Measurements from ENCODE around the gene ZNF423.
"Not testable (repeated sequence)": the region's sequence is repeated elsewhere in the genome, so short reads cannot be mapped to it uniquely, and the experiment has no call there.

Gene ZNF423

GRCh38 chr16:49521734-49522325, 334.1 kb downstream of the ZNF423 start:
- no peak for DNase-seq

DNA sequence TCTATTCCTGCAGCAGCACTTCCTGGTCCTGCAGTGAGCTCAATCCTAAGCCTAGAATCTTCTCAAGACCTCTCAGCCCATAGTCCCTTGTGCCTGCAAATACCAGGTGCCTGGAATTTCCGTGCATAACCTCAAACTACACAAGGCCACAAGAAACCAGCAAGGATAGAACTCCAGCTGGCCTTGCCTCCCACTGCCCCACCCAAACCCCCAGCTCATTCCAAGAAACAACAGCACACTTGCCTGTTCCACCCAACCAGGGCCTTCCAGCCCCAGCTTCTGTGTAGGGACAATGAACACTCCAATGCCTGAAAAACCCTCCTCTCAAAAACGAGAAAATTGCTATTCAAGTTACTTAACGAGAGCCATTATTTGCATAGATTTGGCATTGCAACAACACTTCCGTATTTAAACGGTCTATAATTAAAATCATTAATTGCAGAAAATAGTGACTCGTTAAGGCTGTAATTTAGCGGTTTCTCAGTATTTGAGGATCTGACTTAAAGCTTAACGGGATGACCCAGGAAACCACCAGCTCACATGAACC, 335.3 kb downstream of the ZNF423 start:
- DNase-seq, result no peak

DNA sequence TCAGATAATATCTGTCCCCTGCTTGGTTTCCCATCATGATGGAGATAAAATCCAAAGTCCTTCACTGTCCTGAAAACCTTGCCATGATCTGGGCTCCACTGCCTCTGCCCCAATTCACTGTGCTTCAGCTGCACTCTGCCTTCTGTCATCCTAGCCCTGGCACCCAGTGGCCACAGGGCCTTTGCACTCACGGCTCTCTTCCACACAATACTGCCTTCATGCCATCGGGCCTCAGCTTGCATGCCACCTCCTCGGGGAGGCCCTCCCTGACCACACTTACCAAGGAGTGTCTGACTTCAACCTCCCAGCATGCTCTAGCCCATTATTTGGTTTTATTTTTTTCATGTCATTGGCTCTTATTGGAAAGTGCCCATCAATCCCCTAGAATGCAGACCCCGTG, 336.2 kb downstream of the ZNF423 start:
- no peak for DNase-seq

GRCh38 chr16:49519008-49519656, 336.8 kb downstream of the ZNF423 start:
- no peak for DNase-seq

DNA sequence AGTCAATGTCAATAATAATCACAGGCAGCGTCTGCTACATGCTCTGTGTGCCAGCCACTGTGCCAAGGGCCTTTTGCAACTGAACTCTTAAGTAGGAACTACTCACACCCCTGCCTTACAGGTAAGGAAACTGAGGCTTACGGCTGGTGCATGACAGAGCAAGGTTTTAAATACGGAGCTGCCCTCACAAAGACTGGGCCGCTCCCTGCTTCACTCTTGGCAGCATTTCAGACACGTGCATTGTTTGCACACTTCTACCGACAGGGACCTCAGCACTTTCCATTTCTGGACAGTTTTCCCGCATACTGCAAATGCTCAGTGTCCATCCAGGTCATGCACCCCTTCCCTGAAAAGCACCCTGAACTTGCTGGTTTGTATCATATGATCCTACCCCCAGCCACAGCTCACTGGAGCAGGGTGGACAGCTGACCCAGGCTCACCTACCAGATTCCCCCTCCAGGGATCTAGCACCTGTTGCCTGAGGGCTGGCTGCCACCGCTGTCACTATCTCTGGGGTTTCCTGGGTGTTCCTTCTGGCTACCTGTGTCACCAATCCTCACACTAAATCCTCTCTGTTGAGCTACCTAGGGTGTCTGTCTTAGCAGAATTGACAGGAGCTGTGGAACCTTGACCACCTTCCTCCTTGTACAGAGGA, 339.4 kb downstream of the ZNF423 start:
- no peak for DNase-seq

GRCh38 chr16:49515861-49516260, 340.1 kb downstream of the ZNF423 start:
- DNase-seq, result no peak

DNA sequence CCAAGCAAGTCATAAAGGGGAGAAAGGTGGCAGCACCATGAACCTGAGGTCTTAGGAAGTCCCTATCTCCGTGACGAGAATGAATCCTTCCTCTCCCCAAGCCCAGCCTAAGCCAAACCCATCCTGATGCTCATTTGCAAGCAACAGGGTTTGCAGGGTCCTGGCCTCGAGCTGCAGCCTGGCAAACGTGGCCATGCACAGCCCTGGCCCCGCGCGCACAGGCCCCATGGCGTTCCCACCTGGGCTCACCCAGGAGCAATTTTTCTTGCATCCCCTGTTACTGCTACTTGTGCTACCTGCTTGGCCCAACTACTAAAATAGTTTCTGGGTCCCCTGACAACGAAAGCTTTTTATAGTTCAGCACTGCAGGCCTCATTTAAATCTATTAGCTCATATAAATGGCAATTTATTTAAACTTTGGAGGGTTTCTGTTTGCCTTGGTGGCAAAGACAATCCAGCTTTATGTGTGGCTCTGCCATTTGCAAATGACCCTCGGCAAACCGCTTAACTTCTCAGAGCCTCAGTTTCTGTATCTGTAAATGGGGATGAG, 340.8 kb downstream of the ZNF423 start:
- DNase-seq, result no peak

DNA sequence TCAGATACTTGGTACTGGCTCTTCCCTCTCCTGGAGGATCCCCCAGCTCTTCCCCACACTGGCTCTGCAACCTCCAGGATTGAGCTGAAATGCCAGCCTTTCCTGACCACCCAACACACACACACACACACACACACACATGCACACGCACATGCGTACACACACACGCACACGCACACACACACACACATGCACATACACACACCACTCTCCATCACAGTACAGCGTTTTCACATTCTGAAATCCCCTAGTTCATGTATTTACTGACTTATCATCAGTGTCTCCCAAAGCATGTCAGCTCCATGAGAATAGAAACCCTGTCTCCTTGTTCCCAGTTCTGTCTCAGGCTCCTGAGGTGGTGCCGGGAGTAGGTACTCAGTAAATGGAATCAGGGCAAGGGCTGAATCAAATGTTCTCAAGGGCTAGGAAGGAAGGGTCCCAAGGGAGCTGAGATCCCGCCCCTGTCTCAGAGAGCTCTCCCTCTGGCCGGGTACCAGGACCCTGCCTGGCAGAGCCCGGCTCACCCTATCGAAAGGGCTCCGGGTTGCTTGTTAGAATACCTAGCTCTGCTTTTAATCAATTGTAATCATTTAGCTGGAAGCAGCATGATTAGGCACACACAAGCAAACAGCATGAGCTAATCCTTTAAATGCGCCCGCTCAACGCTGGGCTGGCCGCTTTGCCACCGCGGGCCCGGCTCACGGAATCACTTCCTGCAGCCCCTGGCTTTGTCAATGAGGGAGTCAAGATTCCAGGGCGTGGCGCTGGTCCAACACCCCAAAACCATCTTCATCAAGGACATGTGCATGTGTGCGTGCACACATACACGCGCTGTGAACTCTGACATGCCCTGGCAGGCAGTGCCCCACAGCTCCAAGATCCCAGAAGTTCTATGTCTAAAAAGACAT, 341.6 kb downstream of the ZNF423 start:
- DNase-seq, result no peak

- DNase-seq, result no peak
Observed at GRCh38 chr16:49513040-49513439, 342.9 kb downstream of the ZNF423 start.

- DNase-seq, result no peak
Observed at GRCh38 chr16:49510654-49511305, 345.1 kb downstream of the ZNF423 start.

DNA sequence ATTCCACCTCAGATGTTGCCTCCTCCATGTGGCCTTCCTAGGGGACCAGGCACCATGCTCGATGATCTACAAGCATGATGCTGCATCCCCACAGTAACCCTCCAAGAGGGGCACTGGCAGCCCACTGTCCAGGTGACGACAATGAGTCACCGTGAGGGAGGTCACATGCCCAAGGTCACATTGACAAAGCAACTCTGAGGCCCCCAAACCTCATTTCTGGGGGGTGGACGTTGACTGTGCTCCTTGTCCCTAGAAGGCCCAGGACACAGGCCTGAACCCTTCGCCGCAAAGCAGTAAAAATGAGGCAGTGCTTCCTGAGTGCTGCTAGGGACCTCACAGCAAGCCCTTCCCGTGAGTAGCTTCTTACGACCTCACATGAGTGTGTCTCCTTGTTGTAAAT, 345.8 kb downstream of the ZNF423 start:
- no peak for DNase-seq

DNA sequence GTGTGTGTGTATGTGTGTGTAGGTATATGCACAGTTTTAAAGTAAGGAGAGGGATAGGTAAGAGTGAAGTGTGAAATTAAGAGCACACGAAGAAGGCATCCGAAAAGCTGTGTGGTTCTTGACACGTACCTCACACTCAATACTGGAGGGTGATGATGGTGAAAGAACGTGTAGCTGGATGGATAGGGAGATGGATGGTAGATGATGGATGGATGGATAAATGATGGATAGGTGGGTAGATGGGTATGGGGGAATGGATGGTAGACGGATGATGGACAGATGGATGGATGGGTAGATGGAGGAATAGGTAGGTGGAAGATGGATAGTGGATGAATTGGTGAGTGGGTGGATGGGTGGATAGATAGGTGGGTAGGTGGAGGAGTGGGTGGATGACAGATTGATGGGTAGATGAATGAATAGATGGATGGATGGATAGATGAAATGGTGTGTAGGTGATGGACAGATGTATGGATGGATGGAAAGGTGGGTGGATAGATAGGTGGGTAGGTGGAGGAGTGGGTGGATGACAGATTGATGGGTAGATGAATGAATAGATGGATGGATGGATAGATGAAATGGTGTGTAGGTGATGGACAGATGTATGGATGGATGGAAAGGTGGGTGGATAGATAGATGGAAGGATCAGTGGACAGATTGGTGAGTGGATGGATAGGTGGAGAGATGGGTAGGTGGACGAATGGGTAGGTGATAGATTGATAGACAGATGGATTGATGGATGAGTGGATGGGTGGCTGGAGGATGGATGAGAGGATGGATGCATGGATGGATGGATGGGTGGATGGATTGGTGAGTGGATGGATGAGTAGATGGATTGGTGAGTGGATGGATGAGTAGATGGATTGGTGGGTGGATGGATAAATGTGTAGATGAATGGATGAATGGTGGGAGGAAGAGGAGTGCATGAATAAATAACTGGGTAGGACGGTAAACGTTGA, 349.6 kb downstream of the ZNF423 start:
- DNase-seq, result not testable (repeated sequence)

DNA sequence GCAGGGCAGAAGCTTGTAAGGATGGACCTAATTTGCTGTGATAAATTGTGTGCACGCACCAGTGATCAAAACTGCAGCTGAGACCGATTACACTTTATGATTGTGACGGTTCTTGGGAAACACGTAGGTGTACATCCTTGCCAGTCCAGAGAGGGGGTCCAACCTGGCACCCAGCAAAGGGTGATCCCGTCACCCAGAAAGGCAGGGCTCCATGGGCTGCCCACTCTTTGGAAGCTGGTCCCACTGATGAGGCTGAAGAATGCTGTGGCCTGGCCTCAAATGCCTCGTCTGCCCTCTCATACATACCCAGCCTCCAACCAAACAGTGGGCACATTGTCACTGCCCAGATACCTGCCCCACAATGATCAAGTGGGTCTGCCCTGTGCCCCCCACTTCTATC, 350.4 kb downstream of the ZNF423 start:
- no peak for DNase-seq

- DNase-seq, result no peak
Observed at GRCh38 chr16:49504626-49505025, 351.3 kb downstream of the ZNF423 start.

DNA sequence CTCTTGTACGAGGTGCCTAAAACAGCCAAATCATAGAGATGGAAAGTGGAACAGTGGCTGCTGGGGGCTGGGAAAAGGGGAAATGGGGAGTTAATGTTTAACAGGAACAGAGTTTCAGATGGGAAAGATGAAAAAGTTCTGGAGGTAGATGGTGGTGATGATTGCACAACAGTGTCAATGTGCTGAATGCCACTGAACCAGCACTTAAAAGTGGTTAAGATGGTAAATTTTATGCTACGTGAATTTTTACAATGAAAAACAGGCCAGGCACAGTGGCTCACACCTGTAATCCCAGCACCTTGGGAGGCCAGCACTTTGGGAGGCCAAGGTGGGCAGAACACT, 351.9 kb downstream of the ZNF423 start:
- DNase-seq, result no peak

- DNase-seq, result no peak
Observed at GRCh38 chr16:49503256-49504022, 352.5 kb downstream of the ZNF423 start.

DNA sequence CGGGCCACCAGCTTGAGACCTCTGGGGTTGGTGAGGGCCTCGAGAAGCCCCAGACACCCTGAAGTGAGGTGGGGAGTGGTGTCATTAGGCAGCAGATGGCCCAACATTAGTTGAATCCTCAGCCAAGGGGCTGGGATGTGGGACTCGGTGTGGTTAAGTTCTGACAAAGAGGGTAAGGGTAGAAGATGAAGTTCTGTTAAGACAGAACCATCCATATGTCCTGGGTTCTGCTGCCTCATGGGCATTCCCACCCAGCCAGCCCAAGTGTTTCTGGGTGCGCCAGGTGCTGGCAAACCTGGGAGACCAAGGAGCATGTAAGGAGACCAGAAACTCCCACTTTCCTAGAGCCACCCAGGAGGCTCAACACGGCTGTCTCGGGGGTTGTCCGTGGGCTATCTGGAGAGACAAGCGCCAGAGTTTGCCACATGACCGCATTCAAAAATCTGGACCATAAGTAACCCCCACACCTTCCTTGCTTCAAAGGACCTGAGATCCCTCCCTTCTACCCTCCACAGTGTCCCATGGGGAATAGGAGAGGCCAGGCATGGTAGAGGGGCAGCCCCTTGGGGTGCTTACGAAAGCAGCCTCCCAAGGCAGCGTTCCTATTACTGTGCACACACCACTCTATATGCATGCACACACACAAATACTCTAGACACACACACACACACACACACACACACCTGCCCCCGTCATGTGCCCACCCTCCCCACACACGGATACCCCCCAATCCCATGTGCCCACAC, 353.6 kb downstream of the ZNF423 start:
- no peak for DNase-seq

- no peak for DNase-seq
Observed at GRCh38 chr16:49499869-49500610, 355.9 kb downstream of the ZNF423 start.

GRCh38 chr16:49499414-49499785, 356.5 kb downstream of the ZNF423 start:
- DNase-seq, result no peak

Measured in activated naive CD4-positive, alpha-beta T cell (primary cell).